AG04450 (cell line): Measurements from ENCODE around the gene E2F4. TPM values are rescaled to one million over a fixed set of nuclear protein-coding genes. Genes with fewer than 3 reads are reported as not detected.

Experiments
- CTCF ChIA-PET: fragments of 300-600, 350-600 bp; formaldehyde crosslinking; extraction: SDS; loops from one replicate; lab custom pipeline; 2022; ENCODE audit warnings: antibody characterized with exemption, inconsistent platforms; lab: Charles Lee
- POLR2A ChIA-PET: fragments of 350-600 bp; formaldehyde crosslinking; extraction: SDS; loops from one replicate; lab custom pipeline; 2021; ENCODE audit warnings: antibody characterized with exemption, inconsistent platforms; lab: Yijun Ruan, JAX
- DNase-seq: peaks from one replicate; pipeline ENCODE4 v3.0.0-alpha.2; 2011; ENCODE audit warnings: low read depth, low spot score
- H3K27ac ChIP-seq: one replicate; pipeline ENCODE4 v1.5.1; 2012; ENCODE audit warnings: low read depth, low read length, control low read depth
- H3K27me3 ChIP-seq: one replicate; pipeline ENCODE4 v1.6.0; 2012; ENCODE audit warnings: low read length; ENCODE audit not compliant: control insufficient read depth, insufficient read depth
- H3K4me3 ChIP-seq: 2 replicates; pipeline ENCODE4 v1.5.1; 2011; ENCODE audit warnings: mild to moderate bottlenecking, low read depth, low read length, control low read depth
- H3K9me3 ChIP-seq: 2 replicates; pipeline ENCODE4 v1.5.1; 2012; ENCODE audit warnings: low read length; ENCODE audit not compliant: control insufficient read depth, insufficient read depth
- polyA plus RNA-seq: library from polyadenylated mRNA; depleted of rRNA; stranded (reverse); fragments of >200 nt; gene quantifications from 2 replicates; pipeline ENCODE4 v1.2.3, GENCODE V29; 2011
- TF ChIP-seq, protein P1 (sequence below): IDR thresholded peaks from 2 replicates; pipeline ENCODE4 v1.5.1; 2011; ENCODE audit warnings: low read depth, low read length, control low read depth, inconsistent platforms

The E2F4 gene
- polyA plus RNA-seq, 1 experiment, result 50.0 TPM

DNA sequence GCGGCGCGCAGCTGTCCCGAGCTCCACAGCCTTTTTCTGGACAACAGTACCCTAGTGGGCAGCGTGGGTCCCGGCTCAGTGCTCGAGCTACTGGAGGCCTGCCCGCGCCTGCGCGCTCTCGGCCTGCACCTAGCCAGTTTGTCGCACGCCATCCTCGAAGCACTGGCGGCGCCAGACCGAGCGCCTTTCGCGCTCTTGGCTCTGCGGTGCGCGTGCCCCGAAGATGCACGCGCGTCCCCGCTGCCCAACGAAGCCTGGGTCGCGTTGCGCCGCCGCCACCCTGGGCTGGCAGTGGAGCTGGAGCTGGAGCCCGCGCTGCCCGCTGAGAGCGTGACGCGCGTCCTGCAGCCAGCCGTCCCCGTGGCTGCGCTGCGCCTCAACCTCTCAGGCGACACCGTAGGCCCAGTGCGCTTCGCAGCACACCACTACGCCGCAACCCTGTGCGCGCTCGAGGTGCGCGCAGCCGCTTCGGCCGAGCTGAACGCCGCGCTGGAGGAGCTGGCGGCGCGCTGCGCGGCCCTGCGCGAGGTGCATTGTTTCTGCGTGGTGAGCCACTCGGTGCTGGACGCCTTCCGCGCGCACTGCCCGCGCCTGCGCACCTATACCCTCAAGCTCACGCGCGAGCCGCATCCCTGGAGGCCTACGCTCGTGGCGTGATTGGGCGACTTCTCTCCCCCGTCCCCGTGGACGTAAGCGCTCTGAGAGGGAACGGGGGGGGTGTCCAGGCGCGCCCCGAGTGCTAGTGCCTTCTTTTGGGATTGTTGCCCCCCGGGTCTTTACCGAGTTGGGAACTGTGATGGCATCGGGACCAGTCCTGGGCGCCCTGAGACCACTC is 28.6 kb upstream of the E2F4 start:
- CTCF ChIA-PET, result interaction anchor here (0.6 to 1.1 kb wide), 2 partner anchors 8 to 206 kb away, joined by 4 to 5 read pairs; no protein-coding TSS in a partner anchor
- DNase-seq, result no peak
- TF ChIP-seq, protein P1, sequence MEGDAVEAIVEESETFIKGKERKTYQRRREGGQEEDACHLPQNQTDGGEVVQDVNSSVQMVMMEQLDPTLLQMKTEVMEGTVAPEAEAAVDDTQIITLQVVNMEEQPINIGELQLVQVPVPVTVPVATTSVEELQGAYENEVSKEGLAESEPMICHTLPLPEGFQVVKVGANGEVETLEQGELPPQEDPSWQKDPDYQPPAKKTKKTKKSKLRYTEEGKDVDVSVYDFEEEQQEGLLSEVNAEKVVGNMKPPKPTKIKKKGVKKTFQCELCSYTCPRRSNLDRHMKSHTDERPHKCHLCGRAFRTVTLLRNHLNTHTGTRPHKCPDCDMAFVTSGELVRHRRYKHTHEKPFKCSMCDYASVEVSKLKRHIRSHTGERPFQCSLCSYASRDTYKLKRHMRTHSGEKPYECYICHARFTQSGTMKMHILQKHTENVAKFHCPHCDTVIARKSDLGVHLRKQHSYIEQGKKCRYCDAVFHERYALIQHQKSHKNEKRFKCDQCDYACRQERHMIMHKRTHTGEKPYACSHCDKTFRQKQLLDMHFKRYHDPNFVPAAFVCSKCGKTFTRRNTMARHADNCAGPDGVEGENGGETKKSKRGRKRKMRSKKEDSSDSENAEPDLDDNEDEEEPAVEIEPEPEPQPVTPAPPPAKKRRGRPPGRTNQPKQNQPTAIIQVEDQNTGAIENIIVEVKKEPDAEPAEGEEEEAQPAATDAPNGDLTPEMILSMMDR, result no peak
- peaks cover 50% of the 10 kb centered on the region for H3K27me3 ChIP-seq
- H3K4me3 ChIP-seq, result peak overlapping the region; percentile 43
- peaks cover 7% of the 10 kb centered on the region; the same call in 1 of the 2 replicates for H3K9me3 ChIP-seq
- POLR2A ChIA-PET, result interaction anchor here (0.7 to 1.5 kb wide), 5 partner anchors 11 to 203 kb away, joined by 3 to 6 read pairs (median 3); no protein-coding TSS in a partner anchor
- H3K27ac ChIP-seq, result no peak overlapping the region

DNA sequence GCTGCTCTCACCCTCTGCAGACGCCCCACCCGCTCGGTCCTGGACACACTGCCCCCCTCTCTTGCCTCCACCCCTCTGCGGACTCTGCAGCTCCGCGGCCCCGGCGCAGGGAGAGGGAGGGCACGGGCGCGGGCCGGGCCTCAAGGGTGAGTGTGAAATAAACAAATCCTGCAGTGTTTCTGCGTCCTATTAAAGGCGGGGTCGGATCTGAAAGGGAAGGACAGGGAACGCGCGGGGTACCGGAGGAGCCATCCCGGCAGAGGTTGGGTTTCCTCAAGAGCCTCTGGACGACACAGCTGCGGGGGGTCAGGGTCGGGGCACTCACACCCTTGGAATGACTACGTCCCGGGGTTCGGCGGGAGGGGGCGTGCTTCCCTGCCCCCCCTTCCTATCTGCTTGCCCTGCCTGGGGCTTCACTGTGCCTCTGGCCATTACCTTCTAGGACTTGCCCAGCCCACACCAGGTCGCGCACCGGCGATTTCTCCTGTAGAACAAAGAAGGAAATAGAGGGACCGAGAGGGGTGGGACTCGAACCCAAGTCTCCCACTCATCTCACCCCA is 27.9 kb upstream of the E2F4 start:
- Histone ChIP-seq H3K4me3 (peak overlapping the region; percentile 43), H3K27me3 (peaks cover 50% of the 10 kb centered on the region), H3K27ac (no peak overlapping the region), H3K9me3 (peaks cover 7% of the 10 kb centered on the region; the same call in 1 of the 2 replicates)
- no peak for DNase-seq
- POLR2A ChIA-PET, result interaction anchor here (0.7 to 1.5 kb wide), 4 partner anchors 10 to 34 kb away, joined by 3 to 4 read pairs (median 3); no protein-coding TSS in a partner anchor
- TF ChIP-seq, protein P1, result no peak
- CTCF ChIA-PET, result interaction anchor here (1.1 kb wide), 1 partner anchor 9 kb away, joined by 5 read pairs; no protein-coding TSS in a partner anchor

DNA sequence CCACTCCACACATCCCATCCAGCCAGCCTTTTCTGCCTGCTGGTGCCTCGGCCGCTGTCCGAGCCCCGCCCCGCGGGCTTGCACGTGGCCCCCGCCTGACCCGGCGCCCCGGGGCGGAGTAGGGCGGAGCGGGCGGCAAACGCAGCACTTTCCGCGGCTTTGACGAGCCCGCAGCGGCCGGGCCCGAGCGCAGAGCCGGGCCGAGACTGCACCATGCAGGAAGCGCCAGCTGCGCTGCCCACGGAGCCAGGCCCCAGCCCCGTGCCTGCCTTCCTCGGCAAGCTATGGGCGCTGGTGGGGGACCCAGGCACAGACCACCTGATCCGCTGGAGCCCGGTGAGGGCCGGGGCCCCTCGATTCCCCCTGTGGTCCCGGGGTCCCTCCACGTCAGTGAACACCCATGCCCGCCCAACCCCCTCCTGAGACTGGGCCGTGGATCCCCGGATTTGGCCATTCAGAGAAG is 27.3 kb upstream of the E2F4 start, which contains the start of gene HSF4:
TSS of gene HSF4 (plus strand) at position 147 of the 463 bp plus-strand sequence. CDS start at position 214, 67 bp downstream.
- Histone ChIP-seq H3K4me3 (peak within 1 kb of the TSS; percentile 43), H3K27ac (no peak within 1 kb of the TSS), H3K27me3 (peaks cover 50% of the 10 kb centered on the region), H3K9me3 (peaks cover 2% of the 10 kb centered on the region; the same call in 1 of the 2 replicates)
- ChIA-PET CTCF (no interaction called here), POLR2A (no interaction called here)
- TF ChIP-seq, protein P1, result no peak
- no peak for DNase-seq

DNA sequence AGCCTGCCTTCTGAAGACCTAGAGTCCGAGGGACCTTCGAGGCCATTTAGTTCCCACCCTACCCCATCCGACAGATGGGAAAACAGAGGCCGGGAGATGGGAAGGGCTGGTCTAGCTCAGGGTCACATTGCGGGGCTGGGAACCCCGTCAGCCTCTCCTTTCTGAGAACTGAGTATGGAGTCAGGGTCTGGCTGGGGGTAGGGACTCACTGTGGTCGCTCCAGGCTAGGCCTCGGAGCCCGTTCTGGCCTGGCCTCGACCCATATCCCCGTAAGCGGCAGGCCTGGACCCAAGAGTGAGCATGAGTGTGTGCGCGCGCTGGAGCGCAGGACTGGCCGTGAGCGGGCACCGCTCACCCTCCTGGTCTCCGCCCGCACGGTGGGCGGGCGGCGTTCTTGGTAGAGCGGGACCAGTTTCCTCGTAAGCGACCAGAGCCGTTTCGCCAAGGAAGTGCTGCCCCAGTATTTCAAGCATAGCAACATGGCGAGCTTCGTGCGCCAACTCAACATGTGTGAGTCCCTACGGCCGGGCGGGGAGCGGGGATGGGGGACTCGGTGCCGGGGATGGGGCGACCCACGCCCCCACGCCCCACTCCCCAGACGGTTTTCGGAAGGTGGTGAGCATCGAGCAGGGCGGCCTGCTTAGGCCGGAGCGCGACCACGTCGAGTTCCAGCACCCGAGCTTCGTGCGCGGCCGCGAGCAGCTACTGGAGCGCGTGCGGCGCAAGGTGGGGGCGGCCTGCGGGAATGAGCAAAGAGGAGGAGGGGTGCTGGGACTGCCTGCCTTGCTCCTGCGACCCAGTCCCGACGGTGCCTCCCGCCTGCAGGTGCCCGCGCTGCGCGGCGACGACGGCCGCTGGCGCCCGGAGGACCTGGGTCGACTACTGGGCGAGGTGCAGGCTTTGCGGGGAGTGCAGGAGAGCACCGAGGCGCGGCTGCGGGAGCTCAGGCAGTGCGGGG is 26.6 kb upstream of the E2F4 start:
- Histone ChIP-seq H3K4me3 (no peak overlapping the region), H3K27ac (no peak overlapping the region), H3K27me3 (peaks cover 50% of the 10 kb centered on the region), H3K9me3 (peaks cover 2% of the 10 kb centered on the region; the same call in 1 of the 2 replicates)
- CTCF ChIA-PET, result interaction anchor here (3.5 kb wide), 1 partner anchor 10 kb away, joined by 13 read pairs; no protein-coding TSS in a partner anchor
- POLR2A ChIA-PET, result interaction anchor here (0.5 to 0.6 kb wide), 2 partner anchors 17 to 35 kb away, joined by 3 read pairs; no protein-coding TSS in a partner anchor
- DNase-seq, result no peak
- TF ChIP-seq, protein P1, result no peak
